GM04504 (cell line): ENCODE measurements around the gene PDC.
"Not testable (repeated sequence)": the region's sequence is repeated elsewhere in the genome, so short reads cannot be mapped to it uniquely, and the experiment has no call there.

Source experiments
- DNase-seq: peaks from one replicate; pipeline ENCODE4 v3.0.0-alpha.2; 2012; ENCODE audit warnings: low read depth

The PDC gene

GRCh38 chr1:186465491-186465890 is 4.6 kb upstream of the PDC start:
- not testable (repeated sequence) for DNase-seq

- DNase-seq, result no peak
Observed at GRCh38 chr1:186463926-186464325, 3.0 kb upstream of the PDC start.

GRCh38 chr1:186463511-186463910 is 2.6 kb upstream of the PDC start:
- no peak for DNase-seq

- not testable (repeated sequence) for DNase-seq
Observed at GRCh38 chr1:186459161-186459560, 1.8 kb downstream of the PDC start.

DNA sequence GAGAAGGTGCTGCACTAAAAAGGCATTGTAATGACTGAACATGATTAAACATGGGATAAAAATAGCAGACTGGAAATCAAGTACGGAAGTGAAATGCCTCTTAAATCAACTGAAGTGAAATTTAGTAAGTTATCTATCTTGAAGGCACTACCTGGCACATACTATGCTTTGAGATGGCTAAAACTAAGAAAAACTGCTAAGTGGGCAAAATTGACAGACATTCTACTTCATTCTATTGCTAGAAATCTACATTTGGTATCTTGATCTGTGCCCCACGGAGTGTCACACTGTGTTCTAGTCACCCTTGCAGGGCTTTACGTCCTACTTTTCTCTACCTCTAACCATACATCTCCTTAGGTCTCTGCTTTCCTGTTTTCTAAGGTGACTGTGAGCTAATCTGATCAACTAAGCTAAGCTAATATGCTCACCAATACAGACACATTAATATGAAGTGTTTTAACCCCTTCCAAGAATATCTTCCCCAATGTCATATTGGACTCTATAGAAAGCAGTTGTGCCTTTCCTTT is 4.1 kb downstream of the PDC start:
- no peak for DNase-seq

DNA sequence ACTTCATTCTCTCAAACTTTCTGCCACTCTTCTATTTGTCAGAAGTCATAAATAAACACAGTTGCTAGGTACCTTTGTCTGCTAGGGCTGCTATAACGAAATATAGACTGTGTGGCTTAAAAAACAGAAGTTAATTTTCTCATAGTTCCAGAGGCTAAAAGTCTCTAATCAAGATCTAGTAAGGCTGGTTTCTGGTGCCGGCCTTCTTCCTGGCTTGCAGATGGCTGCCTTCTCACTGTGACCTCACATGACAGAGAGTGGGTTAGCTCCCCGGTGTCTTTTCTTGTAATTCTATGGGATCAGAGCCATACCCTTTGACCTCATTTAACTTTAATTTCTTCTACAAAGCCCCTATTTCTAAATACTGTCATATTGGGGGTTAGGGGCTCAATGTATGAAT is 5.9 kb downstream of the PDC start:
- DNase-seq, result no peak

DNA sequence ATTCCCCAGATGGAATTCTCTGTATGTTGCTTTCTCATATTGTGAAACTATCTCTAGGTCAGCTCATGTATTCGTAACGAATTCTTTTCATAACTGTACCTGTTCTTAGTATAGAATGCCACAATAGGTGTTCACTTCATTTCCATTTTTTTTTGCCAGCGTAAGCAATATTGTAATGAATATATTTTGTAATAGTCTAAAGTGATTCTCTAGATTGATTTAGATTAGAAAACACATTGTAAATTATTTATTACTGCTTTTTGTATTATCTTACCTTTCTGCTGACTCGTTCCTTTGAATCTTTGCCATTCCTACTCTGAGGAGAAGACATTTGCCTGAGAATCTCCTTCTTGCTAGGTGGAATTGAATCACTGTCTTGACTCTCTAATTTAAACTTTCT is 14.8 kb downstream of the PDC start:
- DNase-seq, result no peak

- no peak for DNase-seq
Observed at GRCh38 chr1:186443638-186444037, 17.3 kb downstream of the PDC start.

DNA sequence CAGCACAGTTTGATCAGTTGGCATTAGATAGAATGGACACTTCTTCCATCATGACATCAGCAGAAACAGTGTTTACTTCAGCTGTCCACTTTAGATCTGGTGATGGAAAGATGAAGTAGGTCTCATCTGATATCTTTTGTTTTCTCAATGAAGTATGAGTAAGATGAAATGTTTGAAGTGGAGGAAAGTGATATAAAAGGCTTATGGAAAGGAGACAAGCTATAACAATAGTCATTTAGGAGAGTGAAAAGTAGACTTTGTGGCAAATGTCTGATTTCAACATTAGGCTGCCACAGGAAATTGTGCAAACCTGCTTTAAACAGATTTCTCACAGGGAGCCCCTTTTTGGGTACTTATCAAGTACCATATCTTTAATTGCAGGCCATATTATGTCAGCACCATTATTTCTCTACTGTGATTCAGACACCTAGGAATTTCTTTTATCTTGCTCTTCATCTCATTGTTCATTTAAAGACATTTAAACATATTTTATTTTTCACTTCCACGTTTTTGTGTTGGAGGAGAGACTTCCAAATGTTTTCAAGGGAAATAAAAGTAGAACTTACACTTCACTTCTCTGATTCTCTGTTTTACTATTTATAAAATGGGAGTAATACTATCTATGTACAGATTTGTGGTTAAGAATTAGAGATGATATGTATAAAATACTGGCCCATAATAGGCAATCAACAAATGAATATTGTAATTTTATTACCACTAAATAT is 18.1 kb downstream of the PDC start:
- DNase-seq, result peak; percentile 9

- DNase-seq, result no peak
Observed at GRCh38 chr1:186440584-186440983, 20.3 kb downstream of the PDC start.

- no peak for DNase-seq
Observed at GRCh38 chr1:186438567-186438966, 22.3 kb downstream of the PDC start.

DNA sequence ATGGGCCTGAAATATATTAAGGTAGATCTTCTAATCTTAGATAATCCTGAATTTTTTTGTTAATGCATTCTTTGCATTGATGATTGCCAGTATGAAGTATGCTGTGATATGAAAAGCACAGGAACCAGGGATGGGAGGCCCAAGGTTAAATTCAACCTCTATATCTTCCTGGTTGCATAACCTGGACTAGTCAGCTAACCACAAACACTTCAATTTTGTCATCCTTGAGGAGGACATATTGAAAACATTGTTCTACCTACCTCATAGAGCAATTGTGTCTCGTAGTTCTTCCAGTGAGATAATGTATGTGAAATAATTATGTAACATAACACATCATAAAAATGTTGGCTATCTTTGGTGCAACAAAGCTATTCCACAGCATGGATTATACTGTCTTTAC is 25.6 kb downstream of the PDC start:
- no peak for DNase-seq

DNA sequence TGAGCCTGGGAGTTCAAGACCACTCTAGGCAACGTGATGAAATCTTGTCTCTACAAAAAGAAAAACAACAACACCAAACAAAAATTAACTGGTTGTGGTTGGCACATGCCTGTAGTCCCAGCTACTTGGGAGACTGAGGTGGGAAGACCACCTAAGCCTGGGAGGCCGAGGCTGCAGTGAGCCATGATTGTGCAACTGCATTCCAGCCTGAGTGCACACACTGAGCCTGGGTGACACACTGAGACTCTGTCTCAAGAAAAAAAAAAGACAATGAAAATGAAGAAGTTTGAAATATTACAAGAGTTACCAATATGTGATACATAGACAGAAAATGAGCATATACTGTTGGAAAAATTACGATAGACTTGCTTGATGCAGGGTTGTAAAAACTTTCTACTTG is 31.9 kb downstream of the PDC start:
- no peak for DNase-seq

GRCh38 chr1:186426118-186426517 is 34.8 kb downstream of the PDC start:
- DNase-seq, result no peak

- no peak for DNase-seq
Observed at GRCh38 chr1:186424539-186424938, 36.4 kb downstream of the PDC start.

DNA sequence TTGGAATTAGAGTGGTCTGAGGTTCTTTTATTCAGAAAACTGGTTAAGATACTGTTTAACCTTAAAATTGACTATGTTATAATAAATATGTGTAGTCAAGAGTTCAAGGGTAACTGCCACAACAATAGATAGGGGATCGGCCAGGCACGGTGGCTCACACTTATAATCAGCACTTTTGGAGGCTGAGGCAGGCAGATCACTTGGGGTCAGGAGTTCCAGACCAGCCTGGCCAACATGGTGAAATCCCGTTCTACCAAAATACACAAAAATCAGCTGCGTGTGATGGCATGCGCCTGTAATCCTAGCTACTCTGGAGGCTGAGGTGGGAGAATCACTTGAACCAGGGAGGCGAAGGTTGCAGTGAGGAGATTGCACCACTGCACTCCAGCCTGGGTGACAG is 39.5 kb downstream of the PDC start:
- no peak for DNase-seq

GRCh38 chr1:186420923-186421322 is 40.0 kb downstream of the PDC start:
- peak; percentile 9 for DNase-seq

DNA sequence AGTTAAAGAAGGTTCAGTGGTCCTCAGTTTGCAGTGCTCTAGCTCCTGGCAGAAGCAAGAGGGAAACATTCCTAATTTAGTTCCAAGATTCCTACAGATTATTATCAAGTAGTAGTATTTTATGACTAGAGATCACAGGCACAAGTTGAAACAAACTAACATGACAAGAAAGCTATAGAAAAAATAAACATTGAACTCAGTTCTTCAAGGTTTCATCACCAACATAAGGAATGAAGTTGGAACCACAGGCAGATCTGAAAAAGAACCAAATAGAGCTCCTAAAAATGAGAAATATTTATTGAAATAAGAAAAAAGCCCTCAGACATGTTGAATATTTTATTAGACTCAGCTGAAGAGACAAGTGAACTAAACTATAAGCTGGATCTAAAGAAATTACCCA is 40.6 kb downstream of the PDC start:
- no peak for DNase-seq

GRCh38 chr1:186418503-186418902 is 42.4 kb downstream of the PDC start:
- no peak for DNase-seq

DNA sequence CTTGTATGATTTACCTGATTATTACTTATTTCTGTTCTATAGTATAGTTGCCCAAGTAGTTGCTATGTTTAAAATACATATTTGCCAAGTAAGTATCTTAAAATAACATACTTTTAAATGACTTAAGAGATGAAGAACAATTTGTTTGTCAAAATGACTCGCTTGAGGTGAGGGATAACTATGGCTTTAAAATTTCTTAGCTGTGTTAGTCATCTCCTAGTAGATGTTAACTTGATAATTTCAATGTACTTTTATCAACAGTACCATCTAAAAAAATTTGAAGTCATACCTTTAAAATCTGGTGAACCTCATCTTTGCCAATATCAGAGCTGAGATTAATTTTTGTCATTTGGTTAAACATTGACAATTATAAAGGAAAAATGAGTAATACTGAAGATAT is 47.6 kb downstream of the PDC start:
- no peak for DNase-seq

- no peak for DNase-seq
Observed at GRCh38 chr1:186409091-186409490, 51.8 kb downstream of the PDC start.

GRCh38 chr1:186404454-186405051 is 56.4 kb downstream of the PDC start:
- peak; percentile 24 for DNase-seq

GRCh38 chr1:186403632-186404031 is 57.3 kb downstream of the PDC start:
- DNase-seq, result no peak

DNA sequence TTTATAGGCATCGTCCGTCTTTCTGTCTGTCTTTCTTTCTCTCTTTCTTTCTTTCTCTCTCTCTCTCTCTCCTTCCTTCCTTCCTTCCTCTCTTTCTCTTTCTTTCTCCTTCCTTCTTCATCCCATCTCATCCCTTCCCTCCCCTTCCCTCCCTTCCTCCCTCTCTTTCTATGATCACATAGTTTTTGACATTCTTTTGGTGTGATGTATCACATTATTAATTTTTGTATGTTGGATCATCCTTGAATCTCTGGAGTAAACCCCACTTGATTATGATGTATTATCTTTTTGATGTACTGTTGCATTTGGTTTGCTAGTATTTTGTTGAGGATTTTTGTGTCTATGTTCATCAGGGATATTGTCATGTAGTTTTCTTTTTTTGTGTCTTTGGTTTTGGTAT is 59.5 kb downstream of the PDC start:
- DNase-seq, result not testable (repeated sequence)
